HG02885 (cell line): ENCODE results near the gene OR2V1.
"Not testable (repeated sequence)": the region's sequence is repeated elsewhere in the genome, so short reads cannot be mapped to it uniquely, and the experiment has no call there.

Experiments
- ATAC-seq: cut with Tn5 transposase; IDR thresholded peaks from one replicate; pipeline ENCODE4 v1.9.1; 2021; ENCODE audit warnings: mild to moderate bottlenecking; ENCODE audit not compliant: unreplicated experiment, poor library complexity

The OR2V1 gene

GRCh38 chr5:181130081-181130480, 888 bp downstream of the OR2V1 start:
- not testable (repeated sequence) for ATAC-seq

GRCh38 chr5:181129601-181130000, 1.4 kb downstream of the OR2V1 start:
- ATAC-seq: no peak

- ATAC-seq: no peak
Observed at GRCh38 chr5:181127907-181128626, 2.9 kb downstream of the OR2V1 start.

- ATAC-seq: no peak
Observed at GRCh38 chr5:181127456-181127855, 3.5 kb downstream of the OR2V1 start.

- no peak for ATAC-seq
Observed at GRCh38 chr5:181126841-181127240, 4.1 kb downstream of the OR2V1 start.

- ATAC-seq: no peak
Observed at GRCh38 chr5:181124526-181124925, 6.4 kb downstream of the OR2V1 start.

GRCh38 chr5:181121675-181122561, 9.1 kb downstream of the OR2V1 start:
- ATAC-seq: no peak

- no peak for ATAC-seq
Observed at GRCh38 chr5:181120761-181121160, 10.2 kb downstream of the OR2V1 start.

- no peak for ATAC-seq
Observed at GRCh38 chr5:181120306-181120705, 10.7 kb downstream of the OR2V1 start.

GRCh38 chr5:181119105-181119504, 11.9 kb downstream of the OR2V1 start:
- no peak for ATAC-seq

GRCh38 chr5:181118369-181118768, 12.6 kb downstream of the OR2V1 start:
- ATAC-seq: no peak

- no peak for ATAC-seq
Observed at GRCh38 chr5:181114844-181115778, 15.9 kb downstream of the OR2V1 start.

- no peak for ATAC-seq
Observed at GRCh38 chr5:181114284-181114843, 16.6 kb downstream of the OR2V1 start.

- ATAC-seq: not testable (repeated sequence)
Observed at GRCh38 chr5:181113572-181113971, 17.4 kb downstream of the OR2V1 start.

GRCh38 chr5:181112476-181112875, 18.5 kb downstream of the OR2V1 start:
- ATAC-seq: no peak

- ATAC-seq: no peak
Observed at GRCh38 chr5:181111010-181111409, 20.0 kb downstream of the OR2V1 start.

GRCh38 chr5:181109489-181110013, 21.4 kb downstream of the OR2V1 start:
- ATAC-seq: no peak

- no peak for ATAC-seq
Observed at GRCh38 chr5:181108578-181109165, 22.3 kb downstream of the OR2V1 start.

GRCh38 chr5:181107699-181108098, 23.3 kb downstream of the OR2V1 start:
- no peak for ATAC-seq
